Measurements from ENCODE around the gene RASSF1. TPM values are rescaled to one million over a fixed set of nuclear protein-coding genes. Genes with fewer than 3 reads are reported as not detected.

Gene RASSF1
- total and polyA plus RNA-seq, 2 of the 13 experiments (the other 11 are each of a cell fraction or from before 2014, with no cell fraction given) = 10.2 to 27.5 TPM

DNA sequence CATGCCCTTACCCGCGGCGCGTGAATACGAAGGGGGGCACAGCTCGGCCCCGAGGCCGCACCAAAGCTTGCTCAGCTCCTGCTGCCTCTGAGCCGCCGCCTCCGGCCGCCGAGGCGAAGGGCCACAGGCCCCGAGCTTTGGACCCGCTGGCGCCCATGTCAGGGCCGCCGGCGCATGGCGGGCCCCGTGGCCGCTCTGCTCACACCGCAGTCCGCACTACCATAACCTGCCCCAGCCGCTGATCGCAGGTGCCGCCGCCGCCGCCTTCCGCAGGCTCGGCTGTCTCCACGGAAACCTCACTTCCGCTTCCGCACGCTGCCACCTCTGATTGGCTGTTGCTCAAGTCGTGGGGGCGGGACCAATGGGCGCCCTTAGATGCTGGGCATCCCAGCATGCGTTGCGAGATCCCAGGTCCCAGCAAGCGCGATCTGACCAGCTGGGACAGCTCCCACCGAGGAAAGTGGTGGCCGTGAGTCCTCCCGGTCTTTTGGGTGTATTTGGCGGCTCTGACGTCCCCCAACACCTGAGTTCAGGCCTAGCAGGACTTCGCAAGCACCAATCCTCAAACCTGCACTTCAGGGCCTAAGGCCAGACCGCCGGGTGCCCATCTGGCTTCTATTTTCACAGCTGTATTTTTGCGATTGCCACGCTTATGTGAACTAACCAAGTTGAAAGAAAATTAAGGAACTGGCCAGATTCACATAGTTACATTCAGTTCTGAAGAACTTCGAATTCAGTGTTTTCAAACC, 12.5 kb downstream of the RASSF1 start, which contains the start of gene TUSC2 (continued):
- TF ChIP-seq, protein P1, sequence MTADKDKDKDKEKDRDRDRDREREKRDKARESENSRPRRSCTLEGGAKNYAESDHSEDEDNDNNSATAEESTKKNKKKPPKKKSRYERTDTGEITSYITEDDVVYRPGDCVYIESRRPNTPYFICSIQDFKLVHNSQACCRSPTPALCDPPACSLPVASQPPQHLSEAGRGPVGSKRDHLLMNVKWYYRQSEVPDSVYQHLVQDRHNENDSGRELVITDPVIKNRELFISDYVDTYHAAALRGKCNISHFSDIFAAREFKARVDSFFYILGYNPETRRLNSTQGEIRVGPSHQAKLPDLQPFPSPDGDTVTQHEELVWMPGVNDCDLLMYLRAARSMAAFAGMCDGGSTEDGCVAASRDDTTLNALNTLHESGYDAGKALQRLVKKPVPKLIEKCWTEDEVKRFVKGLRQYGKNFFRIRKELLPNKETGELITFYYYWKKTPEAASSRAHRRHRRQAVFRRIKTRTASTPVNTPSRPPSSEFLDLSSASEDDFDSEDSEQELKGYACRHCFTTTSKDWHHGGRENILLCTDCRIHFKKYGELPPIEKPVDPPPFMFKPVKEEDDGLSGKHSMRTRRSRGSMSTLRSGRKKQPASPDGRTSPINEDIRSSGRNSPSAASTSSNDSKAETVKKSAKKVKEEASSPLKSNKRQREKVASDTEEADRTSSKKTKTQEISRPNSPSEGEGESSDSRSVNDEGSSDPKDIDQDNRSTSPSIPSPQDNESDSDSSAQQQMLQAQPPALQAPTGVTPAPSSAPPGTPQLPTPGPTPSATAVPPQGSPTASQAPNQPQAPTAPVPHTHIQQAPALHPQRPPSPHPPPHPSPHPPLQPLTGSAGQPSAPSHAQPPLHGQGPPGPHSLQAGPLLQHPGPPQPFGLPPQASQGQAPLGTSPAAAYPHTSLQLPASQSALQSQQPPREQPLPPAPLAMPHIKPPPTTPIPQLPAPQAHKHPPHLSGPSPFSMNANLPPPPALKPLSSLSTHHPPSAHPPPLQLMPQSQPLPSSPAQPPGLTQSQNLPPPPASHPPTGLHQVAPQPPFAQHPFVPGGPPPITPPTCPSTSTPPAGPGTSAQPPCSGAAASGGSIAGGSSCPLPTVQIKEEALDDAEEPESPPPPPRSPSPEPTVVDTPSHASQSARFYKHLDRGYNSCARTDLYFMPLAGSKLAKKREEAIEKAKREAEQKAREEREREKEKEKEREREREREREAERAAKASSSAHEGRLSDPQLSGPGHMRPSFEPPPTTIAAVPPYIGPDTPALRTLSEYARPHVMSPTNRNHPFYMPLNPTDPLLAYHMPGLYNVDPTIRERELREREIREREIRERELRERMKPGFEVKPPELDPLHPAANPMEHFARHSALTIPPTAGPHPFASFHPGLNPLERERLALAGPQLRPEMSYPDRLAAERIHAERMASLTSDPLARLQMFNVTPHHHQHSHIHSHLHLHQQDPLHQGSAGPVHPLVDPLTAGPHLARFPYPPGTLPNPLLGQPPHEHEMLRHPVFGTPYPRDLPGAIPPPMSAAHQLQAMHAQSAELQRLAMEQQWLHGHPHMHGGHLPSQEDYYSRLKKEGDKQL (CRISPR knock-in tag; IDR thresholded peaks at IDR 0.05; ENCODE audit: low read depth) = peak; percentile 46; the same call in 1 of the 2 replicates
- TF ChIP-seq GFI1 (CRISPR knock-in tag; IDR thresholded peaks at IDR 0.05; ENCODE audit: borderline replicate concordance) = 0 out of 2 replicates have a peak, but pooled peaks have one; percentile 53
- TF ChIP-seq ZNF619 (CRISPR knock-in tag; IDR thresholded peaks at IDR 0.05) = peak; percentile 47; the same call in 1 of the 2 replicates
- peak in 1 of 2 experiments; percentile 58; a peak in 2 of 4 replicates for TF ChIP-seq HMGXB4 (CRISPR knock-in tag; IDR thresholded peaks at IDR 0.05; ENCODE audit: borderline replicate concordance in 1 of 2, low read depth in 1 of 2)
- TF ChIP-seq CC2D1A (CRISPR knock-in tag; IDR thresholded peaks at IDR 0.05) = no peak
- TF ChIP-seq ZNF136 (CRISPR knock-in tag; IDR thresholded peaks at IDR 0.05; ENCODE audit: low read depth) = no peak
- no peak for TF ChIP-seq FOXC1 (CRISPR knock-in tag; IDR thresholded peaks at IDR 0.05; ENCODE audit: borderline replicate concordance)
- TF ChIP-seq, protein P2, sequence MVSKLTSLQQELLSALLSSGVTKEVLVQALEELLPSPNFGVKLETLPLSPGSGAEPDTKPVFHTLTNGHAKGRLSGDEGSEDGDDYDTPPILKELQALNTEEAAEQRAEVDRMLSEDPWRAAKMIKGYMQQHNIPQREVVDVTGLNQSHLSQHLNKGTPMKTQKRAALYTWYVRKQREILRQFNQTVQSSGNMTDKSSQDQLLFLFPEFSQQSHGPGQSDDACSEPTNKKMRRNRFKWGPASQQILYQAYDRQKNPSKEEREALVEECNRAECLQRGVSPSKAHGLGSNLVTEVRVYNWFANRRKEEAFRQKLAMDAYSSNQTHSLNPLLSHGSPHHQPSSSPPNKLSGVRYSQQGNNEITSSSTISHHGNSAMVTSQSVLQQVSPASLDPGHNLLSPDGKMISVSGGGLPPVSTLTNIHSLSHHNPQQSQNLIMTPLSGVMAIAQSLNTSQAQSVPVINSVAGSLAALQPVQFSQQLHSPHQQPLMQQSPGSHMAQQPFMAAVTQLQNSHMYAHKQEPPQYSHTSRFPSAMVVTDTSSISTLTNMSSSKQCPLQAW (CRISPR knock-in tag; IDR thresholded peaks at IDR 0.05) = 0 out of 2 replicates have a peak, but pooled peaks have one; percentile 22
- TF ChIP-seq KLF9 (CRISPR knock-in tag; IDR thresholded peaks at IDR 0.05; ENCODE audit: low read depth) = no peak
- peak; percentile 90 for TF ChIP-seq ZNF687 (CRISPR knock-in tag; IDR thresholded peaks at IDR 0.05)
- 0 out of 2 replicates have a peak, but pooled peaks have one; percentile 61 for TF ChIP-seq FOXK1 (CRISPR knock-in tag; IDR thresholded peaks at IDR 0.05; ENCODE audit: borderline replicate concordance, low read depth)
- peak; percentile 96 for TF ChIP-seq NFYC (CRISPR knock-in tag; IDR thresholded peaks at IDR 0.05)
- no peak for TF ChIP-seq ZNF569 (CRISPR knock-in tag; IDR thresholded peaks at IDR 0.05; ENCODE audit: borderline replicate concordance)
